K562 (cell line): ENCODE measurements around the gene MEAK7. TPM values are rescaled to one million over a fixed set of nuclear protein-coding genes. Genes with fewer than 3 reads are reported as not detected.

Source experiments
- ATAC-seq: fragments of 200-7000 bp; cut with Tn5 transposase; 3 replicates; pipeline ENCODE4 v1.9.1; 2020; ENCODE audit warnings: moderate library complexity
- BruUV-seq: library from RNA; stranded (reverse); fragments of 400-500 nt; replicated peaks from 2 replicates; lab custom pipeline; 2021; lab: Mats Ljungman, UMichigan
- CTCF ChIA-PET: fragments of 300-600 bp; formaldehyde crosslinking; extraction: SDS; loops from one replicate; lab custom pipeline; 2021; ENCODE audit warnings: low intra/inter-chr PET ratio; lab: Yijun Ruan, JAX
- POLR2A ChIA-PET: fragments of 300-600, 350-650 bp; sonication (Branson Sonifier 250); formaldehyde crosslinking; extraction: SDS; loops from one replicate; lab custom pipeline; 2021; ENCODE audit warnings: antibody characterized with exemption, inconsistent platforms; lab: Yijun Ruan, JAX
- DNase-seq, 4 experiments: peaks; one replicate each; pipeline versions ENCODE4 v3.0.0 to v3.0.0-alpha.2; 2011 to 2018; ENCODE audit warnings: low spot score in 3 of 4, mixed read lengths in 3 of 4; ENCODE audit errors: extremely low read depth in 1 of 4
- FAIRE-seq: peaks from 2 replicates; lab custom pipeline; 2011; peaks lifted over from hg19 to GRCh38; lab: Jason Lieb, UNC
- H2AFZ ChIP-seq: 2 replicates; pipeline ENCODE4 v1.6.0; 2011; ENCODE audit warnings: low read depth, low read length, control low read depth, inconsistent platforms
- H3K27ac ChIP-seq: fragments of 200-600 bp; 3 replicates; pipeline ENCODE4 v1.8.0; 2011; ENCODE audit warnings: low read depth, mild to moderate bottlenecking, control low read depth, inconsistent platforms, low read length, moderate library complexity, mixed read lengths; ENCODE audit errors: extremely low read depth
- H3K27me3 ChIP-seq, 2 experiments: fragments of 300-600 bp in 1 of 2; 2 replicates in 1 of 2; 3 replicates in 1 of 2; pipeline versions ENCODE4 v1.6.0 to v1.8.0; 2011; ENCODE audit warnings: inconsistent platforms in 2 of 2, low read length in 2 of 2, mild to moderate bottlenecking in 1 of 2, mixed read lengths in 1 of 2, moderate library complexity in 1 of 2; ENCODE audit not compliant: control insufficient read depth in 2 of 2, insufficient read depth in 2 of 2
- H3K36me3 ChIP-seq: fragments of 300-600 bp; 3 replicates; pipeline ENCODE4 v1.8.0; 2011; ENCODE audit warnings: mild to moderate bottlenecking, low read length, inconsistent platforms; ENCODE audit not compliant: control insufficient read depth, insufficient read depth
- H3K4me1 ChIP-seq, 2 experiments: fragments of 200-600 bp in 1 of 2; replicated peaks in 1 of 2; 2 replicates in 1 of 2; 3 replicates in 1 of 2; pipeline versions ENCODE4 v1.5.1 to v1.8.0; 2011; ENCODE audit warnings: inconsistent platforms in 2 of 2, low read length in 2 of 2, mild to moderate bottlenecking in 1 of 2, mixed read lengths in 1 of 2, moderate library complexity in 1 of 2; ENCODE audit not compliant: control insufficient read depth in 2 of 2, insufficient read depth in 2 of 2
- H3K4me2 ChIP-seq: 2 replicates; pipeline ENCODE4 v1.6.1; 2011; ENCODE audit warnings: low read length, control low read depth, inconsistent platforms, mixed read lengths; ENCODE audit not compliant: insufficient read depth
- H3K4me3 ChIP-seq: fragments of 200-600 bp; sonication (generic), shearing (Covaris generic); 2 replicates; pipeline ENCODE4 v1.5.1; 2016; ENCODE audit warnings: control low read depth, inconsistent platforms
- H3K79me2 ChIP-seq: fragments of 200-600 bp; 3 replicates; pipeline ENCODE4 v1.8.0; 2011; ENCODE audit warnings: low read length, inconsistent platforms; ENCODE audit not compliant: control insufficient read depth, insufficient read depth
- H3K9ac ChIP-seq, 2 experiments: 2 replicates each; pipeline versions ENCODE4 v1.6.0 to v1.6.1; 2011; ENCODE audit warnings: low read depth in 2 of 2, low read length in 2 of 2, control low read depth in 1 of 2, inconsistent platforms in 1 of 2, mild to moderate bottlenecking in 1 of 2, mixed read lengths in 1 of 2; ENCODE audit not compliant: insufficient read depth in 1 of 2
- H3K9me1 ChIP-seq: one replicate; pipeline ENCODE4 v1.6.0; 2011; ENCODE audit warnings: inconsistent platforms, mild to moderate bottlenecking, low read length, moderate library complexity; ENCODE audit not compliant: control insufficient read depth, insufficient read depth
- H3K9me3 ChIP-seq: replicated peaks from 2 replicates; pipeline ENCODE4 v1.5.1; 2011; ENCODE audit warnings: low read depth, low read length, inconsistent platforms; ENCODE audit not compliant: control insufficient read depth, insufficient read depth
- H4K20me1 ChIP-seq: replicated peaks from 2 replicates; pipeline ENCODE4 v1.6.1; 2011; ENCODE audit warnings: low read length, inconsistent platforms, mixed read lengths; ENCODE audit not compliant: control insufficient read depth, insufficient read depth
- ADNP ChIP-seq: fragments of 200-800 bp; sonication (Bioruptor generic); IDR thresholded peaks from 2 replicates; pipeline ENCODE4 v1.6.1; 2016; ENCODE audit warnings: missing genetic modification characterization, missing compliant biosample characterization
- ARNT ChIP-seq, 2 experiments: fragments of 450-650 bp; IDR thresholded peaks; 2 replicates each; pipeline ENCODE4 v1.6.1; 2016; ENCODE audit warnings: mild to moderate bottlenecking in 1 of 2
- MTA2 ChIP-seq: fragments of 450-650 bp; IDR thresholded peaks from 2 replicates; pipeline ENCODE4 v1.6.1; 2016; ENCODE audit warnings: low read depth
- NCOA2 ChIP-seq, 2 experiments: fragments of 450-650 bp; IDR thresholded peaks; 2 replicates each; pipeline ENCODE4 v1.6.1; 2018; ENCODE audit warnings: mild to moderate bottlenecking in 2 of 2, moderate library complexity in 1 of 2; ENCODE audit not compliant: partially characterized antibody in 2 of 2
- NR2C1 ChIP-seq, 2 experiments: fragments of 450-650 bp; IDR thresholded peaks; 2 replicates each; pipeline ENCODE4 v1.6.1; 2017; ENCODE audit warnings: mild to moderate bottlenecking in 2 of 2, antibody characterized with exemption in 1 of 2, inconsistent platforms in 1 of 2, missing compliant biosample characterization in 1 of 2, missing genetic modification characterization in 1 of 2
- PHB ChIP-seq: fragments of 250-450 bp; sonication (Bioruptor Pico); IDR thresholded peaks from 2 replicates; pipeline ENCODE4 v1.5.0; 2021
- RB1 ChIP-seq: fragments of 450-650 bp; IDR thresholded peaks from 2 replicates; pipeline ENCODE4 v1.6.1; 2017; ENCODE audit warnings: low read depth, mild to moderate bottlenecking
- RCOR1 ChIP-seq, 2 experiments: IDR thresholded peaks; 2 replicates each; pipeline ENCODE4 v1.6.1; 2012; ENCODE audit warnings: low read depth in 2 of 2, low read length in 2 of 2, borderline replicate concordance in 1 of 2, improper control_type of control experiment in 1 of 2
- TAF1 ChIP-seq: IDR thresholded peaks from 2 replicates; pipeline ENCODE4 v1.6.1; 2011; ENCODE audit warnings: mild to moderate bottlenecking, low read length, moderate library complexity; ENCODE audit not compliant: insufficient read depth, control insufficient read depth, severe bottlenecking; ENCODE audit errors: extremely low read depth
- ZNF239 ChIP-seq: fragments of 250-450 bp; sonication (Bioruptor Pico); IDR thresholded peaks from 2 replicates; pipeline ENCODE4 v1.4.0; 2020; ENCODE audit warnings: mild to moderate bottlenecking
- WGBS: fragments of 100-300 bp; shearing (Covaris generic); methylation state at CpG from one replicate; pipeline ENCODE4 v1.1.6; 2016; ENCODE audit warnings: low coverage, mixed read lengths; ENCODE audit not compliant: insufficient coverage; ENCODE audit errors: missing lambda C conversion rate; 5-methylcytosine and 5-hydroxymethylcytosine counted together
- in situ Hi-C: fragments of 300-500 bp; cut with MboI; formaldehyde crosslinking; loops from 4 replicates; pipeline ENCODE4 v1.15.0; 2018; ENCODE audit warnings: inconsistent platforms, mixed read lengths
- intact Hi-C: fragments of 100-400 bp; cut with micrococcal nuclease; formaldehyde crosslinking; loops from 2 replicates; pipeline ENCODE4 v1.14.2; 2022
- polyA plus RNA-seq, 8 experiments: library from polyadenylated mRNA; depleted of rRNA in 4 of 8; stranded (reverse) in 5 of 8; unstranded in 3 of 8; fragments of >200 nt; fragmentation: Nextera tagmentation in 2 of 8; fragmentation: Illumina TruSeq in 1 of 8; extraction: Ambion mirVana in 2 of 8; extraction: Trizol in 1 of 8; gene quantifications; 2 replicates each; pipeline versions ENCODE4 v1.2.1 to v1.2.3, GENCODE V29; 2011 to 2014; ENCODE audit warnings: inconsistent platforms in 1 of 8, missing spikeins in 1 of 8
- total RNA-seq, 7 experiments: library from RNA; depleted of rRNA in 6 of 7; stranded (reverse); fragments of >200 nt in 6 of 7; fragmentation: Illumina TruSeq in 2 of 7; extraction: Trizol in 2 of 7; gene quantifications; 2 replicates each; pipeline versions ENCODE4 v1.2.1 to v1.2.3, GENCODE V29; 2011 to 2021; ENCODE audit warnings: low replicate concordance in 1 of 7
- TF ChIP-seq, protein P1 (sequence below): fragments of 250-450 bp; sonication (Bioruptor Pico); IDR thresholded peaks from 2 replicates; pipeline ENCODE4 v1.4.0; 2020; ENCODE audit warnings: borderline replicate concordance
- TF ChIP-seq, protein P2 (sequence below): sonication (generic); formaldehyde crosslinking; IDR thresholded peaks from 2 replicates; pipeline ENCODE4 v1.8.0; 2023; ENCODE audit warnings: missing genetic modification reagents, mild to moderate bottlenecking, borderline replicate concordance
- TF ChIP-seq, protein P3 (sequence below): fragments of 250-450 bp; sonication (Bioruptor Pico); IDR thresholded peaks from 2 replicates; pipeline ENCODE4 v1.8.0; 2021; ENCODE audit warnings: moderate library complexity, mild to moderate bottlenecking, inconsistent platforms

MEAK7 gene
- total and polyA plus RNA-seq, 9 of the 15 experiments (the other 6 are each of a cell fraction or from before 2014, with no cell fraction given) = 1.4 to 14.5 (median 6.3) TPM

DNA sequence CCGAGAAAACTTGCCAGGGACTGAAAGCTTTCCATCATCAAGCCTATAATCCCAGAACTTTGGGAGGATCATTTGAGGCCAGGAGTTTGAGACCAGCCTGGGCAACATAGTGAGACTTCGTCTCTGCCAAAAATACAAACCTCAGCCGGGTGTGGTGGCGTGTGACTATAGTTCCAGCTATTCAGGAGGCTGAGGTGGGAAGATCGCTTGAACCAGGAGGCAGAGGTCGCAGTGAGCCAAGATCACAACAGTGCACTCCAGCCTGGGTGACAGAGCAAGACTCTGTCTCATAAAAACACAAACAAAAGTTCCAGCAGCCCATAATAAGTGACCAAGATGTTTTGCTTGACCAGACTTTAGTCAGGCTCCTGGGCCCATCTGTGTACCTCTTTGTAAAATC is 1.9 kb downstream of the MEAK7 start:
- no peak overlapping the region for H3K4me2 ChIP-seq
- H3K9ac ChIP-seq = no peak overlapping the region

More for the DNA sequence above, 1.9 kb downstream of the MEAK7 start:
- ChIA-PET CTCF (no interaction called here), POLR2A (interaction anchor here (0.6 to 4.4 kb wide), 2 partner anchors 8 to 314 kb away, joined by 3 to 23 read pairs; no protein-coding TSS in a partner anchor)
- no peaks in the 10 kb centered on the region for H3K9me1 ChIP-seq
- H3K4me3 ChIP-seq = no peak overlapping the region
- peaks cover 6% of the 10 kb centered on the region for H3K79me2 ChIP-seq
- 68% methylated on average over 6 of the region's 6 CpGs for WGBS
- no peaks in the 10 kb centered on the region for H3K27me3 ChIP-seq
- ATAC-seq (no peak), DNase-seq (no peak), FAIRE-seq (no peak)
- in situ Hi-C loops = no loop called here
- no peak overlapping the region for H2AFZ ChIP-seq
- intact Hi-C loops = no loop called here
- H3K9me3 ChIP-seq = no peaks in the 10 kb centered on the region
- no peak overlapping the region for H3K27ac ChIP-seq
- peaks cover 17 to 37% of the 10 kb centered on the region in 2 experiments for H3K4me1 ChIP-seq
- H4K20me1 ChIP-seq = no peaks in the 10 kb centered on the region
- no TSS peak for BruUV-seq
- H3K36me3 ChIP-seq = no peaks in the 10 kb centered on the region; the same call in 2 of the 3 replicates
- TF ChIP-seq, protein P1, sequence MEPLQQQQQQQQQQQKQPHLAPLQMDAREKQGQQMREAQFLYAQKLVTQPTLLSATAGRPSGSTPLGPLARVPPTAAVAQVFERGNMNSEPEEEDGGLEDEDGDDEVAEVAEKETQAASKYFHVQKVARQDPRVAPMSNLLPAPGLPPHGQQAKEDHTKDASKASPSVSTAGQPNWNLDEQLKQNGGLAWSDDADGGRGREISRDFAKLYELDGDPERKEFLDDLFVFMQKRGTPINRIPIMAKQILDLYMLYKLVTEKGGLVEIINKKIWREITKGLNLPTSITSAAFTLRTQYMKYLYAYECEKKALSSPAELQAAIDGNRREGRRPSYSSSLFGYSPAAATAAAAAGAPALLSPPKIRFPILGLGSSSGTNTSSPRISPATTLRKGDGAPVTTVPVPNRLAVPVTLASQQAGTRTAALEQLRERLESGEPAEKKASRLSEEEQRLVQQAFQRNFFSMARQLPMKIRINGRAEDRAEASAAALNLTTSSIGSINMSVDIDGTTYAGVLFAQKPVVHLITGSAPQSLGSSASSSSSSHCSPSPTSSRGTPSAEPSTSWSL (CRISPR knock-in tag) = no peak
- TF ChIP-seq, protein P2, sequence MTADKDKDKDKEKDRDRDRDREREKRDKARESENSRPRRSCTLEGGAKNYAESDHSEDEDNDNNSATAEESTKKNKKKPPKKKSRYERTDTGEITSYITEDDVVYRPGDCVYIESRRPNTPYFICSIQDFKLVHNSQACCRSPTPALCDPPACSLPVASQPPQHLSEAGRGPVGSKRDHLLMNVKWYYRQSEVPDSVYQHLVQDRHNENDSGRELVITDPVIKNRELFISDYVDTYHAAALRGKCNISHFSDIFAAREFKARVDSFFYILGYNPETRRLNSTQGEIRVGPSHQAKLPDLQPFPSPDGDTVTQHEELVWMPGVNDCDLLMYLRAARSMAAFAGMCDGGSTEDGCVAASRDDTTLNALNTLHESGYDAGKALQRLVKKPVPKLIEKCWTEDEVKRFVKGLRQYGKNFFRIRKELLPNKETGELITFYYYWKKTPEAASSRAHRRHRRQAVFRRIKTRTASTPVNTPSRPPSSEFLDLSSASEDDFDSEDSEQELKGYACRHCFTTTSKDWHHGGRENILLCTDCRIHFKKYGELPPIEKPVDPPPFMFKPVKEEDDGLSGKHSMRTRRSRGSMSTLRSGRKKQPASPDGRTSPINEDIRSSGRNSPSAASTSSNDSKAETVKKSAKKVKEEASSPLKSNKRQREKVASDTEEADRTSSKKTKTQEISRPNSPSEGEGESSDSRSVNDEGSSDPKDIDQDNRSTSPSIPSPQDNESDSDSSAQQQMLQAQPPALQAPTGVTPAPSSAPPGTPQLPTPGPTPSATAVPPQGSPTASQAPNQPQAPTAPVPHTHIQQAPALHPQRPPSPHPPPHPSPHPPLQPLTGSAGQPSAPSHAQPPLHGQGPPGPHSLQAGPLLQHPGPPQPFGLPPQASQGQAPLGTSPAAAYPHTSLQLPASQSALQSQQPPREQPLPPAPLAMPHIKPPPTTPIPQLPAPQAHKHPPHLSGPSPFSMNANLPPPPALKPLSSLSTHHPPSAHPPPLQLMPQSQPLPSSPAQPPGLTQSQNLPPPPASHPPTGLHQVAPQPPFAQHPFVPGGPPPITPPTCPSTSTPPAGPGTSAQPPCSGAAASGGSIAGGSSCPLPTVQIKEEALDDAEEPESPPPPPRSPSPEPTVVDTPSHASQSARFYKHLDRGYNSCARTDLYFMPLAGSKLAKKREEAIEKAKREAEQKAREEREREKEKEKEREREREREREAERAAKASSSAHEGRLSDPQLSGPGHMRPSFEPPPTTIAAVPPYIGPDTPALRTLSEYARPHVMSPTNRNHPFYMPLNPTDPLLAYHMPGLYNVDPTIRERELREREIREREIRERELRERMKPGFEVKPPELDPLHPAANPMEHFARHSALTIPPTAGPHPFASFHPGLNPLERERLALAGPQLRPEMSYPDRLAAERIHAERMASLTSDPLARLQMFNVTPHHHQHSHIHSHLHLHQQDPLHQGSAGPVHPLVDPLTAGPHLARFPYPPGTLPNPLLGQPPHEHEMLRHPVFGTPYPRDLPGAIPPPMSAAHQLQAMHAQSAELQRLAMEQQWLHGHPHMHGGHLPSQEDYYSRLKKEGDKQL = no peak
- TF ChIP-seq RCOR1 (IDR thresholded peaks at IDR 0.05; ENCODE audit: borderline replicate concordance in 1 of 2, low read depth in 2 of 2, low read length in 2 of 2) = no peak
- TF ChIP-seq ADNP (tag) = no peak
- no peak for TF ChIP-seq NCOA2 (IDR thresholded peaks at IDR 0.05; ENCODE audit: partially characterized antibody in 2 of 2)
- no peak for TF ChIP-seq MTA2
- no peak for TF ChIP-seq PHB
- TF ChIP-seq NR2C1 (IDR thresholded peaks at IDR 0.05) = no peak
- TF ChIP-seq NR2C1 (tag; IDR thresholded peaks at IDR 0.05) = no peak
- TF ChIP-seq TAF1 = no peak
- TF ChIP-seq ARNT (IDR thresholded peaks at IDR 0.05) = no peak
- TF ChIP-seq, protein P3, sequence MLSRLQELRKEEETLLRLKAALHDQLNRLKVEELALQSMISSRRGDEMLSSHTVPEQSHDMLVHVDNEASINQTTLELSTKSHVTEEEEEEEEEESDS = no peak
- TF ChIP-seq ZNF239 (CRISPR knock-in tag) = no peak
- TF ChIP-seq RB1 = no peak
